ENCODE data around the gene SIDT1. TPM values are rescaled to one million over a fixed set of nuclear protein-coding genes. Genes with fewer than 3 reads are reported as not detected.

SIDT1 gene
- total RNA-seq, 1 experiment from 2014 or later: not detected

GRCh38 chr3:113555138-113555537, 22.8 kb downstream of the SIDT1 start:
- no peak for DNase-seq
- Histone ChIP-seq H3K4me2 (ENCODE audit: insufficient read depth, insufficient read length, low read length) (no peak overlapping the region), H3K18ac (ENCODE audit: insufficient read length, low read depth, low read length) (no peak overlapping the region), H3K79me2 (ENCODE audit: insufficient read depth, low read length) (no peaks in the 10 kb centered on the region), H3K23ac (ENCODE audit: insufficient read length, low read depth, low read length) (no peak overlapping the region), H2BK20ac (ENCODE audit: low read depth, low read length, poor library complexity, severe bottlenecking) (no peak overlapping the region), H2AK5ac (ENCODE audit: insufficient read length, low read length) (no peak overlapping the region), H2AFZ (ENCODE audit: low read length) (no peak overlapping the region), H2BK12ac (ENCODE audit: insufficient read length, low read depth, low read length) (no peak overlapping the region), H4K5ac (ENCODE audit: insufficient read length, low read depth, low read length) (no peak overlapping the region), H3K9ac (ENCODE audit: extremely low read depth, insufficient read length, low read length) (no peak overlapping the region), H4K8ac (replicated peaks; ENCODE audit: insufficient read length, low read depth, low read length) (no peak overlapping the region), H3K27ac (ENCODE audit: insufficient read length, low read depth, low read length) (no peak overlapping the region), H3K14ac (ENCODE audit: insufficient read depth, low read length) (no peak overlapping the region), H3K4ac (ENCODE audit: low read depth, low read length) (no peak overlapping the region), H4K91ac (ENCODE audit: insufficient read length, low read depth, low read length) (no peak overlapping the region), H3K56ac (ENCODE audit: insufficient read length, low read depth, low read length) (no peak overlapping the region), H2BK120ac (ENCODE audit: low read depth, low read length, poor library complexity, severe bottlenecking) (no peak overlapping the region), H3K79me1 (ENCODE audit: insufficient read depth, low read depth, low read length, poor library complexity, severe bottlenecking) (no peaks in the 10 kb centered on the region), H3K27me3 (ENCODE audit: insufficient read depth, low read length) (no peaks in the 10 kb centered on the region), H3T11ph (ENCODE audit: low read length) (no peak overlapping the region), H2BK15ac (ENCODE audit: low read depth, low read length) (no peak overlapping the region), H4K20me1 (ENCODE audit: control insufficient read depth, insufficient read depth, insufficient read length) (no peaks in the 10 kb centered on the region), H3K23me2 (ENCODE audit: insufficient read length, low read depth, low read length, poor library complexity, severe bottlenecking) (no peaks in the 10 kb centered on the region), H3K4me1 (ENCODE audit: insufficient read depth, low read length) (no peaks in the 10 kb centered on the region), H3K9me3 (ENCODE audit: control insufficient read depth, low read depth, low read length) (no peaks in the 10 kb centered on the region), H2BK5ac (ENCODE audit: insufficient read length, low read length) (no peak overlapping the region)
- Mint-ChIP-seq H3K27ac (no peak overlapping the region), H3K36me3 (ENCODE audit: insufficient read depth in 1 of 3, low read depth in 3 of 3) (no peaks in the 10 kb centered on the region), H3K4me1 (peaks cover 0 to 2% of the 10 kb centered on the region in 2 experiments; a peak in 1 of 4 replicates), H3K4me3 (no peak overlapping the region), H3K9me3 (no peaks in the 10 kb centered on the region), H3K27me3 (ENCODE audit: low read depth) (no peaks in the 10 kb centered on the region)
- TF ChIP-seq CTCF (conservative IDR thresholded peaks at IDR 0.05): no peak
- WGBS (ENCODE audit: extremely low coverage, insufficient read length, low lambda C conversion rate): no CpG with 5 or more reads among the region's 1 CpG

Data from H9 (cell line).